Measurements from ENCODE around the gene PLXNB3.
"Not testable (repeated sequence)": the region's sequence is repeated elsewhere in the genome, so short reads cannot be mapped to it uniquely, and the experiment has no call there.

Gene PLXNB3

DNA sequence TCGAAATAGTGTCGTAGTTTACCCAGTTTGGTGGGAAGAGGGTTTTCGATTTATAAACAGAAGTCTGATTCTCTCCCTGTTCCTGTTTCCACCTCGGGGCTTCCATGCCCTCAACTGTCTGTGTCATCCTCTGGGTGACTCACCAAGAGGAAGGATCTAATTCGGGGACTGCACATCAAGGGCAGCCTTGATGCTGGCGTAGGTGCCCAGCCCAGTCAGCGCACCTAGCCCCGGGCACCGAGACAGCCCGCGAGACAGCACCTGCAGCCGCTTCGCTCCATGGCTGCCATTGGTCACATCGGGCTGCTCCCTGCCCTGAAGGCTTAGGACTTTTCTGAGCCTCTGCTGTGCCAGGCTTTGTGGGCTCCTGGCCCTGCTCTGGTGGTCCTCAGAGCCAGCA, 31.6 kb upstream of the PLXNB3 start:
- DNase-seq (ENCODE audit: low spot score): peak; percentile 42

DNA sequence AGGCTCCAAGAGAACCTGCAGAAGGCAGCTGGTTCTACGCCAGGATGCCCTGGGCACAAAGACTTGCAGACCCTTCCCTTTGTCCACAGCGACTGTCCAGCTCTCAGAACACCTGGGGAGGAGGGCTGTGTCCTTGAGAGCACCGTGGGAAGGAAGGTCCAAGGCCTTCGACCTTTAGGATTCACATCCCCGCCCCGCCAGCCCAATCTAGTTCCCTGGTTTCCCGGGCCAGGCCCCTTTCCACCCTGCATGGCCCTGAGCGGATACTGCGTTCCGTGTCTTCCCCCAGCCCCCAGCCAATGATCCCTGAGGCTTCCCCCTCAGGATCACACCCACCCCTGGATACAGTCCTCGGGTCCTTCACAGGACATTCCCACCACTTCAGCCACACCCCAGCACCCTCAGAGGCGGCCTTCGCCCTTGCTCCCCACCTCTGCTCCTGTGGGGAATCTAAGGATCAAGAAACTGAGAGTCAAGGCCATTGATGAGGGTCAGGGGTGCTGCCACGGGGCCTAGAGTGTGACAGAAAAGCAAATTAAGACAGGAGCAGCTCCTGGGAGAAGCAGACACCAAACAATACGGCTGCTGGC, 30.3 kb upstream of the PLXNB3 start:
- no peak for DNase-seq (ENCODE audit: low spot score)

DNA sequence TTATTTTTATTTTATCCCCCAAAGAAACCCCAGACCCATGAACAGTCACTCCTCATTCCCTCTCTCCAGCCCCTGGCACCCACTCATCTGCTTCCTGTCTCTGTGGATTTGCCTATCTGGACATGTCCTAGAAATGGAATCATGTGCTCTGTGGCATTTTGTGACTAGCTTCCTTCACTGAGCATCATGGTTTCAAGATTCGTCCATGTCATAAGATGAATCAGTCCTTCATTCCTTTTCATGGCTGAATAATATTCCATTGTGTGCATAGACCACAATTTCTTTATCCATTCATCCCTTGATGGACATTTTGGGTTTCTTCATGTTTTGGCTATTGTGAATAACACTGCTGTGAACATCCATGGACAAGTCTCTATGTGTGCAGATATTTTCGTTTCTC, 29.2 kb upstream of the PLXNB3 start:
- no peak for DNase-seq (ENCODE audit: low spot score)

GRCh38 chrX:153735274-153735673, 28.8 kb upstream of the PLXNB3 start:
- DNase-seq (ENCODE audit: low spot score): peak; percentile 85

GRCh38 chrX:153736071-153736820, 27.8 kb upstream of the PLXNB3 start:
- no peak for DNase-seq (ENCODE audit: low spot score)

GRCh38 chrX:153736871-153737441, 27.1 kb upstream of the PLXNB3 start:
- no peak for DNase-seq (ENCODE audit: low spot score)

GRCh38 chrX:153738056-153738605, 25.9 kb upstream of the PLXNB3 start:
- DNase-seq (ENCODE audit: low spot score): no peak

DNA sequence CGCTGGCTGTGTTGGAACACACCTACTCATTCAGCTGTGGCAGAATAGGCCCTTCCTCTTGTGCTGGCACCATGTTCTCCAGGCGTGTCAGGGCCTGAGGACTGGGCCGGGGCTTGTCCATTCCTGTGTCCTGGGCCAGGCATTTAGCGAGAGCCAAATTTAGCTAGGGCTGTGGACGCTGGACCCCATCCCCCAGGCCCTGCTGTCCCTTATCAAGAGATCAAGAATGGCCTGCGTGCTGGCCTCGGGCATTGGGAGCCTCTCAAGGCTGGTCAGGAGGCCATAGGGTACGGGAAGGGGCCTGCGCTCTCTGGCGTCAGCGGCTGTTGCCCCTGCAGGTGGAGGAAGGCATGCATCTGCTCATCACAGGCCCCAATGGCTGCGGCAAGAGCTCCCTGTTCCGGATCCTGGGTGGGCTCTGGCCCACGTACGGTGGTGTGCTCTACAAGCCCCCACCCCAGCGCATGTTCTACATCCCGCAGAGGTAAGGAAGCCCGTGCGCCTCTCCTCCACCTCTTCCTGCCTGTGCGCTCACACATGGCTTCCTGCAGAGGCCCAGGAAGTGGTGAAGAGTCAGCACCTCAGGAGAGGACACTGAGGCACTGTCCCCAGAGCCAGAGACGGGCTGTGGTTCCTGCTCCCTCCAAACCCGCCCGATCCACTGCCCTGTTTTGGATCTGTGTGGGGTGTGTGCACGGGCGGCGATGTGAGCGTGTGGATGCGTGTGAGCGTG, 24.1 kb upstream of the PLXNB3 start:
- no peak for DNase-seq (ENCODE audit: low spot score)

DNA sequence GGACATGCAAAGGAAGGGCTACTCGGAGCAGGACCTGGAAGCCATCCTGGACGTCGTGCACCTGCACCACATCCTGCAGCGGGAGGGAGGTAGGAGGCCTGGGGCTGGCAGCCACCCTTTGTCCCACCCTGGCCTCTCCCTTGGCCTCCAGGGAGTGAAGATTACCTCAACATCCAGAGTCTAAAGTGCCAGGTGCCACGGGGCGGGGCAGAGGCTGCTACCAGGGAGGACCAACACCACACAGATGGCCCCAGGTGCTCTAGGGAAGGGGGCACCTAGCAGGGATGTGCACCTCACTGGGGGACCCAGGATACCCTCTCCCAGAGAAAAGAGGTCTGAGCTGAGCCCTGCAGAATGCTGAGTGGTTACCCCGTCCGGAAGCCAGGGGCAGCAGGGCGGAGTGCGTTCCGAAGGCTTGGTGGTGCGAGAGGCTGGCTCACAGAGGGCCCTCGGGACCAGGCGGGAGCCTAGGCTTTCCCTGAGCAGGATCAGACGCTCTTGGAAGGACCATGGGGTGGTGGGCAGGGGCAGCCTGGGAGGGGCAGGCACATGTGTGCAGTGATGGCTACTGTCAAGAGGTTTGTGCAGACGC, 23.3 kb upstream of the PLXNB3 start:
- DNase-seq (ENCODE audit: low spot score): no peak

DNA sequence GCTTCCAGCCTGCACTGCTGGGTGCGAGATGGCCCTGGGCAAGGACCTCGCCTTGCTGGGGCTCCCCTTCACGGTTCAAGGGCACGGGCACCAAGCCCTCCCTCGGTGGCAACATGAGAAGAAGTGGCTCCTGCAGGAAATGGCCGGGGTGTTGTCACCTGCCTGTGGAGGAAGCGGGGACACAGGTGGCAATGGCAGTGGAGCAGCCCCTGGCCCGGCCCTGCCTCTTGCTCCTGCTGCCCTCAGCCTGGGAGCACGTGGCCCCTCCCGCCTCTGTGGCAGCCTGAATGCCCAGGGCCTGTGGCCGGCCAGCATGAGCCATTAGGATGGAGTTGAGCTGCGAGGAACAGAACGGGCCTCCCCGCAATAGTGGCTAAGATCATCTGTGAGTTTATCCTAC, 22.6 kb upstream of the PLXNB3 start:
- no peak for DNase-seq (ENCODE audit: low spot score)

DNA sequence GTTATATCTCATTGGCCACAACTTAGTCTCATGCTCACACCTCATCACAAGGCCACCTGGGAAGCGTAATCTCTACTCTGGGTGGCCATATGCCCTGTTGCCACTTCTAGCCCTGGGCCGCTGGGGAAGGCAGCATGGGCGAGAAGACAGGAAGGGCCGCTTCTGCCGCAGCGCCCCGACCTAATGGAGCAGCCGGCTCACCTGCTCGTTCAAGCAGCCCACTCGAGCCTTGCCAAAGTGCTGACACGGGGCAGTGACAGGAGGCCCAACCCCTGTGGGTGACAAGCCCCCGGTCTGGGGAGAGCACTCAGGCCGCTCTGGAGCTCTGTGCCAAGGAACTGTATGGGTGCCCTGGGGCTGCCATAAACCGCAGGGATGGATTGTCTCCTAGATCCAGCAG, 21.9 kb upstream of the PLXNB3 start:
- DNase-seq (ENCODE audit: low spot score): not testable (repeated sequence)

- not testable (repeated sequence) for DNase-seq (ENCODE audit: low spot score)
Measured at GRCh38 chrX:153742796-153743467, 21.1 kb upstream of the PLXNB3 start.

GRCh38 chrX:153743468-153744209, 20.4 kb upstream of the PLXNB3 start:
- not testable (repeated sequence) for DNase-seq (ENCODE audit: low spot score)

DNA sequence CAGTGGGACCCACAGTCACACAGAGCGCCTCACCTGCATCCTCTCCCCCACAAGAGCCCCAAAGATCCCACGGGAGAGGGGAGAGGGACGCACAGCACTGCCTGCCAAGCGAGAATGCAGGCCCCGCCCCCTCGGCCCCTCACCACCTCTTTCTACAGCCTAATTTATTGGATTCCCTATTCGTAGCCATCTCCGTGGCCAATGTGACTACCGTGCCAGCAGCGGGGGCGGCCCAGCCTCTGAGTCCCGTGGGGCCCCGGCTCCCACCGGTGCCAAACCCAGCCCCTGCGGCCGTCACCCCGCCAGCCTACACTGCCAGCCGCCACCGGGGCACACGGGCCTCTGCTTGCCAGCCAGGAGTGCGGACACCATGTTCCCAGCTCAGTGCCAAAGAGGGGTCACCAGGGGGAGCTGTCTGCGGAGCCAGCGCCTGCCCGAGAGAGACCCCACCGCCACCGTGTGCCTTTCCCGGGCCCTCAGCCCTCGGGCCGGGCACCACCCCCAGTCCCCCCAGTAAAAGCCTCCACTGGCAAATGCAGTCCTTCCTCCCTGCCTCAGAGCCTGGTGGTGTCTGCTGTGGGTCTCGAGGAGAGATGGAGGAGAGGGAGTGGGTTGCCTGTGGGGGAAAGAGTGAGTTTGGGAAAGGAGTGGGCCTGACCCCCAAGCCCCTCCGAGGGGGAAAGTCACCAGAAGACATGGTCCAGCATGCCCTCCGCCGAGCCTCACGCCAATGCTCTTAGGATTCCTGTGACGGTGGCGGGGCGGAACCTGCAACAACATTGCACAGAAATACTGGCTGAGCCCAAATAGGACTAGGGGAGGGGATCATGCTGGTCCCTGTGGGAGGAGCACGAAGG, 19.6 kb upstream of the PLXNB3 start:
- no peak for DNase-seq (ENCODE audit: low spot score)

- DNase-seq (ENCODE audit: low spot score): not testable (repeated sequence)
Measured at GRCh38 chrX:153745067-153745433, 19.0 kb upstream of the PLXNB3 start.

- DNase-seq (ENCODE audit: low spot score): no peak
Measured at GRCh38 chrX:153746359-153746758, 17.7 kb upstream of the PLXNB3 start.

DNA sequence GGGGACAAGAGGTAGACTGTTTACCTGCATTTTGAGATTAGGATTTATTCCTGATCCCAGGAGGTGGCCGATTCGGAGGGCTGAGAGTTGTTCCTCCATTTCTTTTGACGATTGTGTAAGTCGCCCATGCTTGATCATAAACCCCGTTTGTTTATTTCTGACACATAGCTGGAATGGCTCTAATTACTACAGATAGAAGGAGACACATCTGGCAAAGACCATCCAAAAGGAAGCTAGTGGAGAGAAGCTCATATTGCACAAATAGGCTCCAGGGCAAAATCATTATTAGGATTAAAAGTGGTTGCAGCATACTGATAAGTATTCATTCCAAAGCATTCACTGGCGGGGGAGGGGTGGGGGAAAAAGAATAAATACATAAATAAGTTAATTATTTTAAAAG, 17.1 kb upstream of the PLXNB3 start:
- DNase-seq (ENCODE audit: low spot score): not testable (repeated sequence)

GRCh38 chrX:153749017-153749416, 15.0 kb upstream of the PLXNB3 start:
- DNase-seq (ENCODE audit: low spot score): not testable (repeated sequence)

DNA sequence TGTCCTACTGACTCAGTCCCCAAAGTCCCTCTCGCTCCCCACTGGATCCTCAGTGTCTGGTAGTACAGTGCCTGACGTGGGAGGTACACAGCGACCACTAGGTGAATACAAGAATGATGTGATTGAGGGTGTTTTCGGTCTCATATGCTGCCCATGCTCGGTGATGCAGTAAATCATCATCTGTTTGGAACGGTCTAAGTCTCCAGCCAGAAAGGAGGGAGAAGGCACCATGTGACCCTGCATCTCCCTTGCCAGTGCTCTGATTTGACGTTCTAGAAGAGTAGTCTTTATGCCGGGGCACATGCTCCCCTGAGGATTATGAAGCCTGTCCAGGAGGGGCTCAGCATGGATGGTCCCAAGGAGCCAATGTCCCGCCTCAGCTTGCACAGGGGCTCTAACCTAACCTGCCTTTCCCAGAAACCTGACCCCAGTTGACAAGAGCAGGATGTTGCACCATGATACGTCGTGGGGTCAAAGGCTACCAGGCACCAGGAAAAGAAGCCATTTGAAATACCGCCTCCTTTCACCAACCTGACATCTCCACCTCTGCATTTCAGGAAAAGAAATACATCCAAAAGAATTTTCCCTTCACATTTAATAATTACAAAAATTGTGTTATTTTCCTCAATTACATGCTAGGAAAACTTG, 13.8 kb upstream of the PLXNB3 start:
- no peak for DNase-seq (ENCODE audit: low spot score)
